ENCODE data around the gene FBXL17.

Gene FBXL17

GRCh38 chr5:107887166-107887943 lies 494.5 kb downstream of the FBXL17 start:
- DNase-seq = no peak

GRCh38 chr5:107885601-107886000 lies 496.3 kb downstream of the FBXL17 start:
- DNase-seq = no peak

DNA sequence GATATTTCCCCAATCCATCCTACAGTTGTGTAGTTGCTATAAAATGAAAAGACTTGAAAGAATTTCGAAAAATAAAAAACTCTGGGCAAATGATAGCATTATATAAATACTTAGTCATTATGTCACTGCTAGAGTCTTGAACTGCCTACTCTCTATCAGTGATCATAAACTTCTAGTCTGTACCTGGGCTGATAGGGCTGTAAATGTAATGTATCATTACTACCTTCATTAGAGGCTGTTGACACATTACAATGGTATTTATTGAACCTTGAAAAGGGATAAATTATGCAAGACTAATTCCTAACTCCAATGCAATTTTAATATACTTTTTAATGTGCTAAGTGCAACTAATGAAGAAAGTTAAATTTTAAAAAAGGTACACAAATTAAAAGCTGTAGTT lies 497.0 kb downstream of the FBXL17 start:
- no peak for DNase-seq

DNA sequence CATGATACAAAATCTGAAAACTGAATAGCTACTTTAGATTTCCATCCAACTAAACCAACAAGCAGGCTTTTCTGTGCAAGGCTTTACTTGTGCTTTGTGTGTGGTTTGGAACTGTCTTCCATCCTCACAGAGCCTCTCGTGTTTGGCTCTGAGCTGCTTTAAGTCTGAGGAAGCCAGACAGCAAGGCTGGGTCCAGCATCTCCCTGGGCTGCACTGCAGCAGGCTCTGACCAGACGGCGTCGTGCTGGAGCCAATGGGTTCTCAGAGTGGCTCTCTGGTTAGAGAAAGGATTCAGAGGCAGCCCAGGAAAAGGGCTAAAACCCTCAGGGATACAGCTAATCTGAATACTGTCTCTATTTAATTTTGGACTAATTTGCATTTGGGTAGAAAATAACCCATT lies 503.2 kb downstream of the FBXL17 start:
- no peak for DNase-seq

DNA sequence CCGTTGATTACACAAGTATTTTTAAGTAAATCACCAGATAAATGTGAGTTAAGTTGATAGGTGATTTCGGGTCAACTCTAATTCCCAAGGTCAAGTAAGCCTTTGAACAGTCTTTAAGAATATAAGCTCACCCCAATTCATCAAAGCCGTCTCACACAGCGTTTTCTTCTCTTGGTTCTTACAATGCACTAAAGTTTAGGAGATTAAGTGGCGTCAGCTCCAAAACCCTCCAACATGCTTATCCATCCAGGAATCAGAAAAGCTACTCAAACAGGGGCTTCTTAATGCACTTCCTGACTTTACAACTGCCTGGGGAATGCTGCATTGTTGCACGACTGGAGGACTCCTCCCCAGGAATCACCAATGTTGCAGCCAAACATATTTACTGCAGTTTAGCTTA lies 505.0 kb downstream of the FBXL17 start:
- DNase-seq = no peak

GRCh38 chr5:107876261-107876660 lies 505.6 kb downstream of the FBXL17 start:
- DNase-seq = no peak

- DNase-seq = no peak
Observed at GRCh38 chr5:107875833-107876232, 506.1 kb downstream of the FBXL17 start.

DNA sequence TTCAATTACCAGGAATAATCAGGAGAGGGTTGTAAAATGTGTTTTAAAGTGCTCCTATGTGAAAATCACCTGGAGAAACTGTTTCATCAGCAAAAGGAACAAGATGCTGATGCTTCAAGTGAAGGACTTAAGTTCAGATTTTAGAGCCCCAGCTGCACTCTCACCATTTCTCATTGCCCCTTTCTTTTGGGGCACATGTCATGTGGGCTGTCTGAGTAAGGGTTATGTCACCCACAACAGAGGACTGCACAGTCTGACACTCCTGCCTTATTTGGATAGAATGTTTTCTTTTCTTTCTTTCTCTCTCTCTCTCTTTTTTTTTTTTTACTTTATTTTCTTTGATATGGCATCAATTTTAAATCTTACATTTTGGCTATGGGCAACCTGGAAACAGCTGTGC lies 507.1 kb downstream of the FBXL17 start:
- DNase-seq = no peak

- peak; percentile 5 for DNase-seq
Observed at GRCh38 chr5:107873877-107874276, 508.0 kb downstream of the FBXL17 start.

- no peak for DNase-seq
Observed at GRCh38 chr5:107871023-107871422, 510.9 kb downstream of the FBXL17 start.

DNA sequence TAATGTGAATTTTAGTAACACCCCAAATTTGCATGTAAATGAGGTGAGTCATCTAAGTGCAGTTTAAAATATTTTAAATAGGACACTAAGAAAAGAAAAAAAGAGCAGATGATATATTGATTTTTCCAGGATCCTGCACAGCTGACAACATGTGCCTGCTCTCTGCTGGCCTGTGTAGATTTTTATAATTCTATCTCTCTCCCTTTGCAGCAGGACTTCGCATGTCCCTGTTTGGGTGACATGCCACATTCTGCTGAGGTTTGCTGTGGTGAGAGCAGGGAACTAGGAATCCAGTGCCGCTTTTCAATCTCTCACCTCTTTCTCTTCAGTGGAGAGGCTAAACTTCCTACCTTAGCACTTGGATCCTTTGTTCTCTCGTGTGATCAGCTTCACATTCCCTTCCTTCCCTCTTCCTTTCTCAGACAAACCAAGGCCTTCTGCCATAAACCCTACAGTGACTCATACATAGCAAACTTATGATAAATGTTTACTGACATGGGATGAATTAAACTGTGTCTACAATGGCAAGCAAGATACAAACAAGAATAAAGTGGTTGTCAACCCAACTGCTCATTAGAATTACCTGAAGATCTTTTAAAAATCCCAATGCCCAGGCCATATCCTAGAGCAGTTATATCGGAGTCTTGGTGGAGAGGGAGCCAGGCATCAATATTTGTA lies 512.3 kb downstream of the FBXL17 start:
- no peak for DNase-seq

DNA sequence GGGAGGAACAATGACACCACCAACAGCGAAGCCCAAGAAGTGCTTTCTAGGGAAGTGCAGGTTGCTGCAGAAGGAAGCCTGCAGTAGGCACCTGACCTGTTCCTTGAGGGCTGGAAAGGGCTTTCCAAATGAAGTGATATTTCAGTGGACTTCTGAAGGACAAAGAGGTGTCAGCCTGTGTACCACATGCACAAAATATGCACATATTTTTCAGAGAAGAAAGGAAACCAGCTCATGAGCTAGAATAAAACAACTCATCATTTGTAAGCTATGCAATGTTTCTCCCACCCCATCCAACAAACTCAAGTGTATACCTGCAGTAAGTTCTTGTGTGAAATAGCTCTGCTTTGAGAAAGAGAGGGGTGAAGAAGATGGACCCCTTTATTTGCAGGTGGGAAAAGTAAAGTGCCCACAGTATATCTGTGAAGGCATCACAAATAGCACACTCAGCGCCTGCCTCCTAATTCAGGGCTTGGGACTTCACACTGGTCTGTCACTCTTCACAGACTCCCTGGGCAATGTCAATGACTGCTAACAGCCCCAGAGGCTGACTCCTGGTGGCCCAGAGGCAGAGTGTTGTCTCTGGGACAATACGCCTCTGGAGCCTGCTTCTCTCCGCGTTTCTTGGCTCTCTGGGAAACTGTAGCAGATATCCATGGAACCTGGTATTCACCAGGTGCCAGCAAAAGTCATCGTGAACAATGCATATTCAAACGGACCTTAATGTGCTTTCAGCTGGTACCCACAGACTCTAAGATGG lies 513.1 kb downstream of the FBXL17 start:
- DNase-seq = no peak

DNA sequence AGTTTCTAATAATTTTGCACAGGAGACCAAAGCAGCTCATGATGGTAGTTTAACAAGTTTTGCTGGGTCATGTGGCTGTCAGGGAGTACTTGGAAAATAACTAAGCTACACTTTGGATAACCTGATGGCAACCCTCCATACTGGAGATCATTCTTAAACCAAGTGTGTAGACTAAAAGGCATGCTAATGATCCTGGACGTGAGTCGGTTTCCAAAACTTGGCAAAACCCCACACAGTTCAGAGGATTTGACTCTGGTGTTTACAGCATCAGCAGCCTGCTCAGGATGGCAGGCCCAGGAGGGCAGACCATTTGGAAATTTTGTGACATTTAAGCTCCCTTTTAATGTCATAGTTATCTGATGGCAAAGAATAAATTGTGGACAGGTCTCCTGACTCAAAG lies 514.6 kb downstream of the FBXL17 start:
- no peak for DNase-seq

GRCh38 chr5:107864793-107865192 lies 517.1 kb downstream of the FBXL17 start:
- DNase-seq = no peak

DNA sequence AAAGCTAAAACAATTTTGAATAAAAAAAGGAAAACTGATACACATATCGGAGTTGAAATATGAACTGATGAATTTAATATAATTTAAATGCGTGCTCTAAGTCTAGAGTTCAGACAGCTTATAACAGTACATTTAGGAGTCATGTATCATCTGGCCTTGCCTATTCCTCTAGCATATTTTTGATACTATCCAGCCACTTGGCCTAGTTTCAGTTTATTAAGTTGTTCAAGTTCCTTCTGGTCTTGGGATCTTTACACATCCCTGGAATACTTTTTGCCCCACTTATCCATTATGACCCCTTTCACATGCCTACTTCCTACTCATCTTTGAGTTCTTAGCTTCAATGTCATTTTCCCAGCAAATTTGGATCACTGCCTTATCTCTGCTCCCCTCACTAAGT lies 518.8 kb downstream of the FBXL17 start:
- no peak for DNase-seq

DNA sequence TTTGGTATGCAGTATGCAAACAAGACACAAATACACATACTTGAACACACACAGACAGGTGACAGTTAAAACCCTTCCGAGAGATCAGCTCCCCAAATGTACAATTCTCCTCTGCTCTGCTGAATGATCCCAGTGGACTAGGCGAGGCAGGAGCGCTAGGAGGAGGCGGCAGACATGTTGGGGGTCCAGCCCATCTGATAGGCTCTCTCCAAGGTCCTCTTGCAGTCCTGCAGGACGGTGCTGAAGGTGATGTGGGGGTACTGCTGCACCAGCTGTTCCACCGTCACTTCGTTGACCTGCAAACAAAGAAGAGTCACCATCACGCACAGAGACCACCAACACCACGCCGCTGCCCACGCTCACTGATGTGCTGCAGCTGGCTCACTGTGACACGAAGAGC lies 520.3 kb downstream of the FBXL17 start:
- no peak for DNase-seq

- DNase-seq = no peak
Observed at GRCh38 chr5:107860044-107860443, 521.9 kb downstream of the FBXL17 start.

GRCh38 chr5:107858788-107859187 lies 523.1 kb downstream of the FBXL17 start:
- no peak for DNase-seq

GRCh38 chr5:107858324-107858723 lies 523.6 kb downstream of the FBXL17 start:
- DNase-seq = no peak

- DNase-seq = no peak
Observed at GRCh38 chr5:107857785-107858184, 524.1 kb downstream of the FBXL17 start.

- no peak for DNase-seq
Observed at GRCh38 chr5:107855171-107855570, 526.7 kb downstream of the FBXL17 start.

GRCh38 chr5:107853696-107854095 lies 528.2 kb downstream of the FBXL17 start:
- DNase-seq = no peak

- no peak for DNase-seq
Observed at GRCh38 chr5:107853031-107853430, 528.9 kb downstream of the FBXL17 start.

DNA sequence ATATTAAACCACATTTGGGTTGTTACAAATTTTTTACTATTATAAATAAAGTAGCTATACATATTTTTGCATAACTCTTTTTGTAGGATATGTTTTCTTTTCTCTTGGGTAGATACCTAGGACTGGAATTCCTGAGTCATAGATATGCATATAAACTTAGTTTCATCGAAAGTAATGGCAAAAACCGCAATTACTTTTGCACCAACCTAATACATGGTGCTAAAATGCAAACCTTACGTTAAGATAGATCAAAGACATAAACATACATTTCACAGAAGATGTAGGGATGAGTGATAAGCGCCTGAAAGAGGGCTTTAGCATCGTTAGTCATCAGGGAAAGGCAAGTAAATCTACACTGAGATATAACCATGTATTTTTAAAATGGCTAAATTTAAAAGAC lies 532.8 kb downstream of the FBXL17 start:
- no peak for DNase-seq

All from NCI-H345 (cell line).